ENCODE results near the gene RUFY1.

DNA sequence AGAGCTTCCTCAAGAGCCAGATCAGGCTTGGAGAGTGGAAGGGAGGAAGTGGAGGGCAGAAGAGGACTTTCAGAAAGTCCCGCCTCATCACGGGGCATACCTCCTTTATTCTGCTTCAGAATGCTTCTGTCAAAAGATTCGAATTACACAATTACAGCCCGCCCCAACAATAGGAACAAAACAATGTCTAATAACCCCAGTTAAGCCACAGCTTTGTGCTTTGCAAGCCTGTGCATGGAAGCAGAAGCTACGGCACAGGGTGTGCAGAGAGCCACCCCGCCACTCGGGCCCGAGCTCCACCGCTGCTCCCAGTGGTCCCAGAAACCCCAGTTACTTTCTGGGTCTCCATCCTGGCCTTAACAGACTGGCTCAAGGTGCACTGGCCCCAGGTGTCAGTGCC is 49.6 kb downstream of the RUFY1 start:
- TF ChIP-seq AFF4 (CRISPR knock-in tag; IDR thresholded peaks at IDR 0.05; ENCODE audit: borderline replicate concordance) (no peak), FOXK1 (CRISPR knock-in tag; IDR thresholded peaks at IDR 0.05) (no peak)
